Astrocyte (in vitro differentiated cells and primary cell): ENCODE data around the gene MORN5.

ENCODE experiments used
- CTCF ChIP-seq: IDR thresholded peaks from 2 replicates; pipeline ENCODE4 v1.5.1; 2011; ENCODE audit warnings: low read depth, mild to moderate bottlenecking, inconsistent platforms, low read length, moderate library complexity; ENCODE audit not compliant: insufficient read depth
- EZH2 ChIP-seq: IDR thresholded peaks from 2 replicates; pipeline ENCODE4 v1.6.1; 2012; ENCODE audit warnings: mild to moderate bottlenecking, low read length, inconsistent platforms; ENCODE audit not compliant: insufficient read depth

- TF ChIP-seq EZH2 = no peak
- TF ChIP-seq CTCF = no peak
These were observed 26.3 kb upstream of the MORN5 start for GRCh38 chr9:122133263-122133983.
